Omental fat pad (tissue), 4 donors: ENCODE data around the gene PIN1. TPM values are rescaled to one million over a fixed set of nuclear protein-coding genes. Genes with fewer than 3 reads are reported as not detected.
"Not testable (repeated sequence)": the region's sequence is repeated elsewhere in the genome, so short reads cannot be mapped to it uniquely, and the experiment has no call there.

Experiments
- ATAC-seq: fragments of 150-250 bp; one replicate; pipeline ENCODE4 v1.9.1; 2016; ENCODE audit warnings: mild to moderate bottlenecking, moderate library complexity; ENCODE audit not compliant: low FRiP score
- DNase-seq: peaks from one replicate; pipeline ENCODE4 v3.0.0-alpha.2; 2019; ENCODE audit warnings: low spot score
- CTCF ChIP-seq, 3 donors: fragments of 450-650 bp; IDR thresholded peaks; one replicate each; pipeline ENCODE4 v1.5.1; 2016 to 2017; ENCODE audit warnings: antibody characterized with exemption in 3 of 3, mild to moderate bottlenecking in 3 of 3, moderate library complexity in 2 of 3
- total RNA-seq, 4 donors: library from RNA; depleted of rRNA; stranded (reverse); fragments of >200 nt; gene quantifications; one replicate each; pipeline ENCODE4 v1.1.0, GENCODE V29; 2016

PIN1 gene
- 10 to 100 TPM; 59.3 to 97.7 (median 77.0) TPM for total RNA-seq

- ATAC-seq, result peak; percentile 99
- no peak for TF ChIP-seq CTCF (IDR thresholded peaks at IDR 0.05)
- peak; percentile 96 for DNase-seq
Measured at GRCh38 chr19:9834726-9835506, at the start of gene PIN1. TSS of gene PIN1 (plus strand) at chr19:9835318. CDS start at chr19:9835345, 27 bp downstream.

GRCh38 chr19:9785367-9786331 lies 49.5 kb upstream of the PIN1 start:
- ATAC-seq (peak; percentile 91), DNase-seq (peak; percentile 95)
- no peak for TF ChIP-seq CTCF (IDR thresholded peaks at IDR 0.05)

GRCh38 chr19:9786342-9786741 lies 48.8 kb upstream of the PIN1 start:
- DNase-seq, result no peak
- ATAC-seq, result no peak
- TF ChIP-seq CTCF (IDR thresholded peaks at IDR 0.05), result no peak

GRCh38 chr19:9786819-9787218 lies 48.3 kb upstream of the PIN1 start:
- ATAC-seq (no peak), DNase-seq (no peak)
- TF ChIP-seq CTCF (IDR thresholded peaks at IDR 0.05), result no peak

GRCh38 chr19:9788604-9789003 lies 46.5 kb upstream of the PIN1 start:
- ATAC-seq, DNase-seq: not testable (repeated sequence)

- TF ChIP-seq CTCF (IDR thresholded peaks at IDR 0.05), result no peak
- DNase-seq, result no peak
- ATAC-seq, result no peak
Measured at GRCh38 chr19:9789066-9789465, 46.1 kb upstream of the PIN1 start.

- DNase-seq, ATAC-seq: not testable (repeated sequence)
Measured at GRCh38 chr19:9789579-9789978, 45.5 kb upstream of the PIN1 start.

- not testable (repeated sequence) for DNase-seq, ATAC-seq
Measured at GRCh38 chr19:9791073-9791367, 44.1 kb upstream of the PIN1 start.
